DND-41 (cell line): Measurements from ENCODE around the gene CD36.

Experiments
- ATAC-seq: fragments of 200-7000 bp; cut with Tn5 transposase; 3 replicates; pipeline ENCODE4 v1.9.1; 2021; ENCODE audit warnings: low read depth; ENCODE audit not compliant: insufficient read depth
- DNase-seq: peaks from one replicate; pipeline ENCODE4 v3.0.0-alpha.2; 2020
- H2AFZ ChIP-seq: 2 replicates; pipeline ENCODE4 v1.6.0; 2012; ENCODE audit warnings: low read depth, low read length
- H3K27ac ChIP-seq: 2 replicates; pipeline ENCODE4 v1.5.1; 2012; ENCODE audit warnings: low read length, inconsistent platforms
- H3K27me3 ChIP-seq: fragments of 200-600 bp; sonication (generic); 2 replicates; pipeline ENCODE4 v1.6.0; 2012; ENCODE audit warnings: low read length, mild to moderate bottlenecking, inconsistent platforms; ENCODE audit not compliant: insufficient read depth, poor library complexity
- H3K36me3 ChIP-seq: 2 replicates; pipeline ENCODE4 v1.5.1; 2012; ENCODE audit warnings: low read length, inconsistent platforms; ENCODE audit not compliant: insufficient read depth
- H3K4me1 ChIP-seq: 2 replicates; pipeline ENCODE4 v1.5.1; 2012; ENCODE audit warnings: mild to moderate bottlenecking, low read length; ENCODE audit not compliant: insufficient read depth
- H3K4me2 ChIP-seq: 2 replicates; pipeline ENCODE4 v1.6.0; 2012; ENCODE audit warnings: mild to moderate bottlenecking, moderate library complexity, low read length, inconsistent platforms; ENCODE audit not compliant: insufficient read depth
- H3K4me3 ChIP-seq, 2 experiments: fragments of 200-600 bp in 1 of 2; shearing (Covaris generic) in 1 of 2; 2 replicates each; pipeline ENCODE4 v1.5.1; 2012 to 2016; ENCODE audit warnings: inconsistent platforms in 2 of 2, low read length in 2 of 2, mild to moderate bottlenecking in 2 of 2, low read depth in 1 of 2, moderate library complexity in 1 of 2
- H3K79me2 ChIP-seq: 2 replicates; pipeline ENCODE4 v1.6.0; 2012; ENCODE audit warnings: low read length, inconsistent platforms; ENCODE audit not compliant: insufficient read depth
- H3K9ac ChIP-seq: 2 replicates; pipeline ENCODE4 v1.6.0; 2012; ENCODE audit warnings: low read depth, mild to moderate bottlenecking, inconsistent platforms, low read length, moderate library complexity
- H3K9me3 ChIP-seq: 2 replicates; pipeline ENCODE4 v1.5.1; 2012; ENCODE audit warnings: low read length, moderate library complexity, mild to moderate bottlenecking, inconsistent platforms; ENCODE audit not compliant: insufficient read depth, severe bottlenecking
- H4K20me1 ChIP-seq: 2 replicates; pipeline ENCODE4 v1.6.0; 2012; ENCODE audit warnings: low read length; ENCODE audit not compliant: insufficient read depth
- CTCF ChIP-seq: IDR thresholded peaks from 2 replicates; pipeline ENCODE4 v1.5.1; 2012; ENCODE audit warnings: borderline replicate concordance, low read length, moderate library complexity, mild to moderate bottlenecking; ENCODE audit not compliant: poor library complexity, severe bottlenecking; ENCODE audit errors: extremely low read depth
- EZH2 ChIP-seq: IDR thresholded peaks from 3 replicates; pipeline ENCODE4 v1.6.1; 2012; ENCODE audit warnings: borderline replicate concordance, low read depth, mild to moderate bottlenecking, moderate library complexity, low read length, inconsistent platforms; ENCODE audit not compliant: severe bottlenecking

CD36 gene

GRCh38 chr7:80722616-80723195 is 84.3 kb downstream of the CD36 start:
- Histone ChIP-seq H3K9ac (no peak overlapping the region), H2AFZ (no peak overlapping the region), H3K4me1 (no peaks in the 10 kb centered on the region), H3K4me3 (no peak overlapping the region), H4K20me1 (no peaks in the 10 kb centered on the region), H3K27me3 (no peaks in the 10 kb centered on the region), H3K27ac (no peak overlapping the region), H3K9me3 (no peaks in the 10 kb centered on the region), H3K36me3 (no peaks in the 10 kb centered on the region), H3K79me2 (no peaks in the 10 kb centered on the region), H3K4me2 (no peak overlapping the region)
- TF ChIP-seq CTCF = no peak
- TF ChIP-seq EZH2 = no peak
- DNase-seq (no peak), ATAC-seq (no peak)

DNA sequence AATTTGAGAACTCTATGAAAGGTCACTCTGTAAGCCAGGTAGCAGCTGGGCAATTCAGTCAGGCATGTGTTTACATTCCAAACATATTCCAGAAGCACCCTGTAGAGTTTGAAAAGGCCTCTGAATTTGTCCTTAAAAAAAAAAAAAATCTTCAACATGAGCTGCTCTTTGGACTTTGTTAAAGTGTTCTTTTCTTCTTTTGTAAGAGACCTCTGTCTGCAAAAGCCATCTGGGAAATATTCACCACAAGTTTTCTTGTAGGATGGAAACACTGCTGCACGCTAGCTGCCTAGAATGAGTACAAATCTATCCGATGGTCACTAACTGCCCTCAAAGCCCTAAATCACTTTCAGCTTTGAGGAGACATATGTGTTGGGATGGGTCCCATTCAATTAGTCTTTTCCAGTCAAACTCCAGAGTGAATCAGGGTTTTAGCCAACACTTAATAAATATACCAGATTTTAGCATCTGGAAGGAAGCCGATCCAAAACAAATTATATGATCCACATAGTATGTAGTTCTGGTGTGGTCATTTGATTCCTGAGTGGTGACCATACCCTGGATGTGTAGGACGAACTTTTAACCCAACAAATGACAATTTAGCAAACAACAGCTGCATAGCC is 85.9 kb downstream of the CD36 start:
- Histone ChIP-seq H3K9me3 (no peaks in the 10 kb centered on the region), H3K4me2 (no peak overlapping the region), H3K4me3 (no peak overlapping the region), H3K36me3 (no peaks in the 10 kb centered on the region), H3K27me3 (no peaks in the 10 kb centered on the region), H2AFZ (no peak overlapping the region), H3K79me2 (no peaks in the 10 kb centered on the region), H3K9ac (no peak overlapping the region), H4K20me1 (no peaks in the 10 kb centered on the region), H3K4me1 (no peaks in the 10 kb centered on the region), H3K27ac (no peak overlapping the region)
- TF ChIP-seq CTCF (no peak), EZH2 (no peak)
- ATAC-seq = no peak
- no peak for DNase-seq

DNA sequence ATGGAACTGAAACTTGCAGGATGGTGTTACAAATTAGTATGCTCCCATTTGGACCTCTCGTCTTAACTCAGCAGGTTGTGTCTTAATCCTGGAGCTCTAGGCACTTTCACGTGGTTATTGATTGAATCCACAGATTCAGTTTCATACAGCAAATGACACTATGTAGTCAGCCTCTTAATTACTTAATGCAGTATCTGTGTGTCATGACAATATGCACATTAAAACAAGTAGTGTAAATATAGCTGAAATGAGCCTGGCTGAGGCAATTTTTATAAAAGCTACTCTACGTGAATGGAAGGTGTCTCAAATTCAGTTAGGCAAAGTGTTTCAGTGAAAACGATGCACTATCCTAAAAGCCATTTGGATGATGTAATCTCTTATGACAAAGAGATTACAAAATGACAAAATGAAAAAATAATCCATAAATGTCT is 86.8 kb downstream of the CD36 start:
- H4K20me1 ChIP-seq = no peaks in the 10 kb centered on the region
- no peak for TF ChIP-seq CTCF
- no peak for TF ChIP-seq EZH2
- no peak overlapping the region for H2AFZ ChIP-seq
- H3K36me3 ChIP-seq = no peaks in the 10 kb centered on the region
- H3K4me1 ChIP-seq = no peaks in the 10 kb centered on the region
- DNase-seq = no peak
- no peaks in the 10 kb centered on the region for H3K9me3 ChIP-seq
- no peak for ATAC-seq
- H3K79me2 ChIP-seq = no peaks in the 10 kb centered on the region
- H3K4me3 ChIP-seq = no peak overlapping the region
- no peak overlapping the region for H3K27ac ChIP-seq
- no peaks in the 10 kb centered on the region for H3K27me3 ChIP-seq
- H3K4me2 ChIP-seq = no peak overlapping the region
- no peak overlapping the region for H3K9ac ChIP-seq
